Spleen (tissue), 7 donors: ENCODE data around the gene AHCYL2.

ENCODE experiments used
- POLR2A ChIP-seq, 3 donors: fragments of 450-650 bp; IDR thresholded peaks; one replicate each; pipeline ENCODE4 v1.5.1; 2017; ENCODE audit warnings: antibody characterized with exemption in 3 of 3, mild to moderate bottlenecking in 1 of 3
- TF ChIP-seq, protein P1 (sequence below), 11 experiments: fragments of 200-600 bp in 7 of 11; fragments of 450-650 bp in 4 of 11; sonication (generic) in 4 of 11; IDR thresholded peaks in 8 of 11; conservative IDR thresholded peaks in 3 of 11; 1 replicate in 7 of 11; 2 replicates in 4 of 11; pipeline versions ENCODE4 v1.4.0 to v1.8.0; 2016 to 2021; ENCODE audit warnings: antibody characterized with exemption in 11 of 11, inconsistent platforms in 4 of 11, mild to moderate bottlenecking in 1 of 11
- donor health status: DM: no; HTN: no; CAD: no; lungs with moderate emphysema.
- donor health status: DM: no; HTN: no; CAD: no.
- donor health status: DM: no; HTN: no; CAD: no.

DNA sequence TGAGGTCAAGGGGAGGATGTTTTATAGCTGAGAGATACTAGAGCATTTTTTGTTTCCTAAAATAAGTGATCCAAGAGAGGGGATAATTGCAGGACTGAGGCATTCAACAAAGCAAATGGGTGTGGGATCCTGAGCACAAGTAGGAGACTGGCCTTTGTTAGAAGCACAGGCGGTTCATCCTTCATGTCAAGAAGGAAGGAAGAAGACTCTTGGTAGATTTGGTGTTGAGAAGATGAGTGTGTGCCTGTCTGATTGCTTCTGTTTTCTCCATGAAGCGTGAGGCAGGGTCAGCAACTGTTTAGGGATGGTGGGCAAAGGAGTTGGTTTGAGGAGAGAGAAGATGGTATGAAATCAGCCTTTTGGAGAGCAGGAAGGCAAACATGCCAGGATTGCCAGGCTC, 237.0 kb downstream of the AHCYL2 start:
- TF ChIP-seq POLR2A (IDR thresholded peaks at IDR 0.05) = no peak
- TF ChIP-seq, protein P1, sequence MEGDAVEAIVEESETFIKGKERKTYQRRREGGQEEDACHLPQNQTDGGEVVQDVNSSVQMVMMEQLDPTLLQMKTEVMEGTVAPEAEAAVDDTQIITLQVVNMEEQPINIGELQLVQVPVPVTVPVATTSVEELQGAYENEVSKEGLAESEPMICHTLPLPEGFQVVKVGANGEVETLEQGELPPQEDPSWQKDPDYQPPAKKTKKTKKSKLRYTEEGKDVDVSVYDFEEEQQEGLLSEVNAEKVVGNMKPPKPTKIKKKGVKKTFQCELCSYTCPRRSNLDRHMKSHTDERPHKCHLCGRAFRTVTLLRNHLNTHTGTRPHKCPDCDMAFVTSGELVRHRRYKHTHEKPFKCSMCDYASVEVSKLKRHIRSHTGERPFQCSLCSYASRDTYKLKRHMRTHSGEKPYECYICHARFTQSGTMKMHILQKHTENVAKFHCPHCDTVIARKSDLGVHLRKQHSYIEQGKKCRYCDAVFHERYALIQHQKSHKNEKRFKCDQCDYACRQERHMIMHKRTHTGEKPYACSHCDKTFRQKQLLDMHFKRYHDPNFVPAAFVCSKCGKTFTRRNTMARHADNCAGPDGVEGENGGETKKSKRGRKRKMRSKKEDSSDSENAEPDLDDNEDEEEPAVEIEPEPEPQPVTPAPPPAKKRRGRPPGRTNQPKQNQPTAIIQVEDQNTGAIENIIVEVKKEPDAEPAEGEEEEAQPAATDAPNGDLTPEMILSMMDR (IDR thresholded peaks at IDR 0.05 in 8 of 11, conservative IDR thresholded peaks at IDR 0.05 in 3 of 11) = no peak
